Jurkat, Clone E6-1 (cell line): ENCODE data around the gene LENG1.
"Not testable (repeated sequence)": the region's sequence is repeated elsewhere in the genome, so short reads cannot be mapped to it uniquely, and the experiment has no call there.

ENCODE experiments used
- DNase-seq: peaks from one replicate; pipeline ENCODE4 v3.0.0-alpha.2; 2011; ENCODE audit warnings: low read depth, low spot score
- H3K4me3 ChIP-seq: 2 replicates; pipeline ENCODE4 v1.5.1; 2011; ENCODE audit warnings: mild to moderate bottlenecking, low read length, control low read depth, moderate library complexity

Gene LENG1

DNA sequence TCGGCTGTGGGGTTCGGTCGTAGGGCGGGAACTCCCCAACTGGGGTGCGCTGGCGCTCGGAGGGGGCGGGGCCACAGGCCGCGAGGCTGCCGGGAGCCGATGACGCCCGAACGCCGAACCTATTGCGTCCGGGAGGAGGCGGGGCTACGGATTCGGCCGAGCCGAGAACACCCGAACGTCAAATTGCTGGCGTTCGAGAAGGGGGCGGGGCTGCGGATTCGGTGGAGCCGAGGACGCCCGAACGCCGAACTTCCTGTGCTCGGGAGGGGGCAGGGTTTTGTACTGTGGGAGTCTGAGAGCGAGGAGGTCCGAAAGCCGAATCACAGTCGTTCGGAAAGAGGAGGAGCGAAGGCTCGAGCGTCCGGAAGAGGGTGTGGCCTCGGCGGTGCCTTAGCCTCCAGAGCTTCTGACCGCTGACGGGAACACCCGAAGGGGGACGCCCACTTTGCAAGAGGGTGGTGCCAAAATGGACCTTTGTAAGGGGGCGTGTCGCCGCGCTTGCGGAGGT is 31.0 kb upstream of the LENG1 start:
- peak overlapping the region; percentile 82 for H3K4me3 ChIP-seq
- DNase-seq, result peak; percentile 99

DNA sequence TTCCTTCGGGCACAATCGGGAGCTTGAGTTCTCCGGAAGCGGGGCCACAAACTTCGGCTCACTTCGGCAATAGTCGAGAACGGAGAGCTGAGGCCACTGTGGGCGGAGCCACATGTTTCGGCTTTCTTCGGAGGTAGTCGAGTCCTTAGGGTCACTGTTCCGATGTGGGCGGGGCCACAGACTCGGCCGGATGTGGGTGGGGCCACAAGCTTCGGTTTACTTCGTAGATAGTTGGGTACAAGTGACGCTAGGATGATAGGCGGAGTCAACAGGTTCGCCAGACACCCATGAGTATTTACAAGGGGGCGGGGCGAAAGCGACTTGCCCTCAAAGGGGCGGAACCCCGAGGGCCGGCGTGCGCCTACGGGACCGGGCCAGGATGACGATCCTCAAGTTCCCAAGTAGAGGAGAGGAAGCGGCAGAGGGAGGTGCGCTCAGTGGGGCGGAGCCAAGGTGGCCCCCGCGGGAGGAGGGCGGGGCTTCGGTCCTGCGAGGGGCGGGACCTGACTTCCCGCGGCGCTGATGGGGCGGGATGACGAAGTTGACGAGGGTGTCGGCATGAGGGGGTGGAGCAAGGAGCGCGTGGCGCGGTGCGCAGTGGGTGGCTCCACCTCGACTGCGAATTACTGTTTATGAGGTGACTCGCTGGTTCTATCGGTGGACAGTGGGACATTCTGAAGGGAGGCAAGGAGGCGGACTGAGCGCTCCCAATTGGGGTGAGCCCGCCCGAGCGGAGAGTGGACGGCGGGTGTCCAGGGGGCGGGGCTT is 30.4 kb upstream of the LENG1 start:
- peak; percentile 100 for DNase-seq
- H3K4me3 ChIP-seq, result peak overlapping the region; percentile 65

DNA sequence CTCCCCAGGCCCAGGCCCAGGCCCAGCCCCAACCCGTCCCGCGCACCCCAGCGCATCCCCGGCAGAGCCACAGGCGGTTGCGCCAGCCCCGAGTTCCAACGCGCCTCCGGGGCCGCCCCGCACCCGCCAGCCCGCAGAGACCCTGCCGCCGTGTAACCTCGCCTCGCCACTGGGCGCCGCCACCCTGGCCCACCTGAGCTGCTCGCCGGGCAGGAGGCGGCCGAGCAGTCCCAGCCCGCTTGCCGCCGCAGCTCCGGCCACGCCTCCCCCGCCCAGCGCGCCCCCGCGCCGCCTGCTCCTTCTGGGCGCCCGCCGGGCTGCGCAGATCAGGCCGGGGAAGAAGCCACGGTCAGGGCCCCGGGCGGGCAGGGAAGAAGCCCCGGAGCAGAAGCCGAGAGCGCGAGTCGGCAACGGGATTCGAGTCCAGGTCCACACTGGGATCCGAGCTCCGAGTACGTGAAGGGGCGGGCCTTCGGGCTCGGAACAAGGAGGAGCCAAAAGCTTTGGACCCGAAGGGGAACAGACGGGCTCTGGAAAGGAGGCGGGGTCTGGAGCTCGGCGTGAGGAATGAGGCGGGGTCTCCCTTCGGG is 29.7 kb upstream of the LENG1 start, which contains the start of gene MBOAT7:
Gene MBOAT7 (minus strand): TSS at position 436 of the 590 bp plus-strand sequence. CDS start 1,072 bp downstream, outside the sequence.
- no peak for DNase-seq
- H3K4me3 ChIP-seq, result peak within 1 kb of the TSS; percentile 65

DNA sequence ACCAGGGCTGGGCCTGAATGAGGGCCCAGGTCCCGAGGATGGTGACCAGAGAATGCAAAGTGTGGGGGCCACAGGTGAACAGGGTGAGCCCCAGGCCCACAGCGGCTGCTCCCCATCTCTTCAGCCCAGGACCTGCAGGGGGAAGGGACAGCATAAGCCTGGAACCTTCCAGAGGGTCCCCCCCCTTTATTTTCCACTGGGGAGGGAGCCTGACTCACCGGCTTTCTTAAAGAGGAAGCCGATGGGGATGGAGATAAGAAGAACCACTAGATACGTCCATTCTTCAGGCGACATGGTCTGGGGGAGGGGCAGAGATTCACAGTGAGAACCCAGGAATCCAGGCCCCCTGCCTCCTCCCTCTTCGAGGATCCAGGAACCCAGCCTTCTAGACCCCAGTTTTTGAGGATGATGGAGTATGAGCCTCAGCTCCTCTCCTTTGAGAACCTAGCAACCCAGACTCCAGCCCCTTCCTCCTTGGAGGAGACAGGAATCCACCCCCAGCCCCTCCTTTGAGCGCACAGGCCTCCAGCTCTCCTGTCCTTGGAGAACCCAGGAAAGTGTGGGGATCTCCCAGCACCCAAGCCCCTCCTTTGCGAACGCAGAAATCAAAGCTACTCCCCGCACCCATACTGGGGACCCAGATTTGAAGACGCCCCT is 28.8 kb upstream of the LENG1 start:
- DNase-seq, result peak; percentile 54
- H3K4me3 ChIP-seq, result peak overlapping the region; percentile 59

DNA sequence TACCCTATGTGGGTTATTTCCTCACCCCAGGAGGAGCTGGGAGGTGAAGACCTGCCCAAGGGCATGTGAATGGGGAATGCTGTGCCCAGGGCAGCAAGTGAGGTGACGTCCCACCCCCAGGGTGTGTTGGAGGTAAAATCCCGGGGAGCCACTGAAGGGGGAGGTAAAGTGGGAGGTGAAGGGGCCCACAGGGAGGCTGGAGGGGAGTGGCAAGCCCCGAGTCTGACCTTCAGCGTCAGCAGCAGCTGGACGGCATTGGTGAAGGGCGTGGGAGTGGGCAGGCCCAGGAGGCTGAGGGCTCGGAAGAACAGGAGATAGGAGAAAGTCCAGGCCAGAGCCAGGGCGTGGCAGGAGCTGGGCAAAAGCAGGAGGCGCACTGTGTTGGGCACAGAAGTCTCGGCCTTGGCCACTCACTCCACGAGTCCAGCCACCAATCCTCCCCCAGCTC is 27.4 kb upstream of the LENG1 start:
- H3K4me3 ChIP-seq, result no peak overlapping the region
- no peak for DNase-seq

DNA sequence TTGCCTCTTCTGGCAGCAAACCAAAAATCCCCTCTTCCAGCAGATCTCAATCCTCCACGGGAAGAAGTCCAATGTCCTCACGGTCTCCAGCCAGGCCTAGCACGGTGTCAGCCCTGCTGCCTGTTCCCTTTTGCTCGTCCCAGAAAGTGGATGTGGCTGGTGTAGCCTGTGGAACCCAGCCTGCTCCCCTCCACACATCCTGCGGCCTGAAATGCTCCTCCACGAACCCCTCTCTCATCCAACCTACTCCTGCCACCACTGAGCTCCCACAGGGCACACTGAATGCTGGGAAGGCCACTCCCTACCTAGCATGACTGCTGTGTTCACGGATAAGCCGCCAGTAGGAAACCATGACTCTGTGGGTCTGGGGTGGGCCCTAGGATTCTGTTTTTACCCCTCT is 26.8 kb upstream of the LENG1 start:
- no peak for DNase-seq
- H3K4me3 ChIP-seq, result no peak overlapping the region

DNA sequence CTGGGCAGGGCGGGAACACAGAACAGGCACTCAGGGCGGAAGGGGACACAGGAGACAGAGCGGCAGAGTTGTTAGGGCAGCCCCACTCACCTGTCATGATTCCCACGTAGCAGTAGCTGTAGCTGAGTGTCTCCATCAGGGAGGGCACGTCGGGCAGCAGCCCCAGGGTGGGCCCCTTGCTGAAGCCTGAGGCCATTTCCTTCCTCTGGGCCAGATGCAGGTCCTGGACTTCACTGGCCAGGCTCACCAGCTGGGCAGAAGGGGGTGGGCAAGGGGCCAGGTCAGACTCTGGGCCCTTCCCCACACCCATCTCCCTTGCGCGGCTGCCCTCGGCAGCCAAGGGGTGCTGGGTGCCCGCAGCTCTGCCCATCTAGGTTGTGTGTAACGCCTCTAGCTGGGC is 23.9 kb upstream of the LENG1 start:
- no peak for DNase-seq
- H3K4me3 ChIP-seq, result no peak overlapping the region

DNA sequence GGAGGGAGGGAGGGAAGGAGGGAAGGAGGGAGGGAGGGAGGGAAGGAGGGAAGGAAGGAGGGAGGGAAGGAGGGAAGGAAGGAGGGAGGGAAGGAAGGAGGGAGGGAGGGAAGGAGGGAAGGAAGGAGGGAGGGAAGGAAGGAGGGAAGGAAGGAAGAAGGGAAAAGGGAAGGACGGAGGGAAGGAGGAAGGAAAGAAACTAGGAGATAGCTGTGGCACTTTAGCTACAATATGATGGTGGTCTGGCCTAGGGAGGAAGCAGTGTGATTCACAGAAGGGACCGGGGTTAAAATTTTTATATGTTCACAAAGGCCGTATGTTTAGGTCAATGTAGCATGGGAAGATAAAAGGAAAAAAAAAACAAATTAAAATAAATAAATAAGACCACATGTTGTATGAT is 22.4 kb upstream of the LENG1 start:
- not testable (repeated sequence) for DNase-seq, H3K4me3 ChIP-seq

DNA sequence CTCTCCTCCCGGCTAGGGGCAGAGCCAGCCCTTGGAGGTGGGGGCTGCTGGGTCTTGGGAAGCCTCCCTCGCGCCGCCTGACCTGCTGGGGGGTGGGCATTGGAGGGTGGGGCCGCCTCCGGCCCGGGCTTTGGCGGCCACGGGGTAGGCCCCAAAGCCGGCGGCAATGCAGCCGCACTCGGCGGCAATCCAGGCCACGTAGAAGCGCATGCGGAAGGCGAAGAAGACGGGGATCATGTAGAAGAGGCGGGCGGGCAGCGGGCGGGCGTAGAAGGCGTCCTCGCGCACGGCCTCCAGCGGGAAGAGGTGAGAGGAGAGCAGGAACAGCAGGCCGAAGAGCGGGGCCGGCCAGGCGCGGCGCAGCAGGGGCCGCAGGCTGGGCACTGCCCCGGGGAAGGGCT is 21.2 kb upstream of the LENG1 start:
- DNase-seq, result no peak
- no peak overlapping the region for H3K4me3 ChIP-seq

DNA sequence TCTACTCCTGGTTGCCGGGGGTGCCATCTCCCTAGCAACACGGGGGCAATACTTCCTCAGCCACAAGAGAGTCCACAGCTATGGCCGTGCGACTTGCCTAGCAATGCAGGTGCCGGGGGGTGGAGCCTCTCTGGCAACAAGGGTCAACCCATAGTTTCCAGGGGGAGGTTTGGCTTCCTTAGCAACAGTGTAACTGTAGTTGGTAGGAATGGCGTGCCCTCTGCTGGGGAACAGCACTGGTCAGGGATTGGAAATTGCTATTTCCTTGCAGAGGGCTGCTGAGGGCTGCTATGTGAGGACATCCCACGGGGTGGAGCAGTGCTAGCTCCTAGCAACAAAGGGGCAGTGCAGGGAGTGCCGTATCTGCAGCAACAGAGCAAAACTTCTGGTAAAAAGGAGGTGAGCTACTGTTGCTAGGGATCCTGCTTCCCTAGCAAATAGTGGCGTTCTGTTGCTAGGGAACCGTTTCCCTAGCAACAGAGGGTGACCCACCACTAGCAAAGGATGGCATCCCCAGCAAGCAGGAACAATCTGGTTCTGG is 20.5 kb upstream of the LENG1 start:
- no peak for DNase-seq
- no peak overlapping the region for H3K4me3 ChIP-seq

DNA sequence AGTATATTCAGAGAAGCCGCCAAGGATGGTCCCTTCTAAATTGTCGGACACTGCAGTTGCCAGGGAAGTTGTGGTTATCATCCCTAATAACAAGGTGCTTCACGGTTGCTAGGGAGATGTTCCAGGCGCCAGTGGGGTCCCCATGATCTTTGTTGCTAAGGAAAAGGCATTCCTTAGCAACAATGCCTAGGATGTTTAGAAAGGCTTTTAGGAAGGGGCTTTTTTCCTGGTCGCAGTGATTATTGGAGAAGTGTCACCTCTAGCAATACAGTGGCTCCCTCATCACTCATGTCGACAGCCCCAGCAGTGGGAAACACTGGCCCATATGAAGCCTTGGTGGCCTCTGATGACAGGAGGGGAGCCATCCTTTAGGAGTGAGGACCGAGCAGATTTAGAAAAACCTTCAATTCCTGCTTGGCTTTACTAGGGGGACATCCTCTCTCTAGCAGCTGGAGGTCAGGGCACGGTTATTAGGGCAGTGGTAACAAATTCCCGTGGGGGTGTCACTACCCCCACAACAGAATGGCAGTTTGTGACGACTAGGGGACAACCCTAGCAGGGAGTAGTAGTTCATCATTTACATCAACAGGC is 19.8 kb upstream of the LENG1 start:
- no peak overlapping the region for H3K4me3 ChIP-seq
- DNase-seq, result no peak

DNA sequence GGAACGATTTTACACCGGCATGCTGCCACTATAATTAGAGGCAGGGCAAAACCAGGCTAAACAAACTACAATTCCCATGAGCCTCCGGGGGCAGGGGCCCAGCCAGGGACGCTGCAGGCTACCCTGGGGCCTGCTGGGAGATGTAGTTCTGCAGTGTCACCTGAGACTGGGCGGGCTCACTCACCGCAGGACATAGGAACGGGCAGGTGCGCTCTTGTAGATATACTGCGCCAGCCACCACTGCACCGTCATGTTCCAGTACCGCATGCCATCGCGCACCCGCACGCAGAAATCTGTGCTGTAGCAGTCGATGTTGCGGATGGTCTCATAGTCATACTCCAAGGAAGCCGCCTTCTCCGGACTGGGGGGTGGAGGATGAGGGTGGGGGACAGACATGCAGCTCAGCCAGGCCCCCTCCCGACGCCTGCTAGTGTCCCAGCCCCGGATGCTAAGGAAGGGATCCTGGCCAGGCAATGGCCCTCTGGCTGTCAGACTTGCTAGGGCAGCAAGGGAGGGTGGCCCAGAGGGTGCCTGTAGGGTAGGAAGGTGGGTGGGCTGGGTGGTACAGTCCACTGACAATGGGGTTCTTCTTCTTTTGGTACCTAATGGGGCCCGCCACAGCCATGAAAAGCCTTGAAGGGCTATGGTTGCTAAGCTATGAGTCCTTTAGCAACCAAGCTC is 19.2 kb upstream of the LENG1 start:
- no peak for DNase-seq
- H3K4me3 ChIP-seq, result no peak overlapping the region

DNA sequence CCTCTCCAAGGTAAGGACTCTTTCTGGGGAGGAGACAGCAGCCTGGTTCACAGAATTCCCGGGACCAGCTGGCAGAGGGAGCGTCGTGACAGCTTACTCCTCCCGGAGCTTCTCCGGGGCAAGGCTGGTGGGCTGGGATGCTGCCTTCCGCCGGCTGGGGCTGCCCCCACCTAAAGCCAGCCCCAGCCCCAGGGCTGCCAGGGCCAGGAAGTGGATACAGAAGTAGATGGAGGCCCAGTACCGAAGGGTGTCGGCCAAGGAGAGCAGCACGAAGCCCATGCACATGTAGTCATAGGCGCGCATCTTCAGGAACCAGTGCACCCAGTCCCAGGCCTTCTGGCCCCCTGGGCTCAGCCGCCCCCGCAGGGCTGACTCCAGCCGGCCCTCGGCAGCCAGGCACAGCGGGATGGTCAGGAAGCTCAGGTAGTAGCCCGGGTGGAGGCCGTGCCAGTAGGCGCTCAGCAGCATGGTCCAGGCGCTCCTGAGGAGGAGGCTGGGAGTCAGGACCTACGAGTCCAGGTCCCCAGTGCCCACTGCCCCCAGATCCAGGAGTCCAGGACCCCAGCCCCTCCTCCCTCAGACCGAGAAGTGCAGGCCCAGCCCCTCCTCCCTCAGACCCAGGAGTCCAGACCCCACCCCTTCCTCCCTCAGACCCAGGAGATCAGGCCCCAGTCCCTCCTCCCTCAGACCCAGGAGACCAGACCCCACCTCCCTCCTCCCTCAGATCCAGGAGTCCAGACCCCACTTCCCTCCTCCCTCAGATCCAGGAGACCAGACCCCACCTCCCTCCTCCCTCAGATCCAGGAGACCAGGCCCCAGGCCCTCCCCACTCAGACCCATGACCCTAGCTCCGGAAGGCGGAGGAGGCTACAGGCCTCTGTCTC is 14.7 kb upstream of the LENG1 start:
- no peak for DNase-seq
- no peak overlapping the region for H3K4me3 ChIP-seq

DNA sequence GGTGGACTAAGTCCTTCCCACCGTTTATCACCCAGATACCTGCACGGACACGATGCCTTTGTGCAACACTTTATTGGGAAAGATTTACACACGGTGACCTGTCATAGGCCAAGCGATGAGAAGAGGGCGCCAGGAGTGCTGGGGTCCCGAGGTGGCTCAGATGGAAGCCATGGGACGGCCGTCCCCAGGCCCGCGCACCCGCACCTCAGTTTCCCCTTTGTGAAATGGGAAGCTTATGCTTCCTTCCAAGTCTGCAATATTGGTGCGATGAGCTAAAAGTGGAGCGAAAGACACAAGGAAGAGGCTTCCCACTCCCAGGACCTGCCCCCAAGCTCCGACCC is 13.8 kb upstream of the LENG1 start:
- H3K4me3 ChIP-seq, result no peak overlapping the region
- DNase-seq, result no peak

DNA sequence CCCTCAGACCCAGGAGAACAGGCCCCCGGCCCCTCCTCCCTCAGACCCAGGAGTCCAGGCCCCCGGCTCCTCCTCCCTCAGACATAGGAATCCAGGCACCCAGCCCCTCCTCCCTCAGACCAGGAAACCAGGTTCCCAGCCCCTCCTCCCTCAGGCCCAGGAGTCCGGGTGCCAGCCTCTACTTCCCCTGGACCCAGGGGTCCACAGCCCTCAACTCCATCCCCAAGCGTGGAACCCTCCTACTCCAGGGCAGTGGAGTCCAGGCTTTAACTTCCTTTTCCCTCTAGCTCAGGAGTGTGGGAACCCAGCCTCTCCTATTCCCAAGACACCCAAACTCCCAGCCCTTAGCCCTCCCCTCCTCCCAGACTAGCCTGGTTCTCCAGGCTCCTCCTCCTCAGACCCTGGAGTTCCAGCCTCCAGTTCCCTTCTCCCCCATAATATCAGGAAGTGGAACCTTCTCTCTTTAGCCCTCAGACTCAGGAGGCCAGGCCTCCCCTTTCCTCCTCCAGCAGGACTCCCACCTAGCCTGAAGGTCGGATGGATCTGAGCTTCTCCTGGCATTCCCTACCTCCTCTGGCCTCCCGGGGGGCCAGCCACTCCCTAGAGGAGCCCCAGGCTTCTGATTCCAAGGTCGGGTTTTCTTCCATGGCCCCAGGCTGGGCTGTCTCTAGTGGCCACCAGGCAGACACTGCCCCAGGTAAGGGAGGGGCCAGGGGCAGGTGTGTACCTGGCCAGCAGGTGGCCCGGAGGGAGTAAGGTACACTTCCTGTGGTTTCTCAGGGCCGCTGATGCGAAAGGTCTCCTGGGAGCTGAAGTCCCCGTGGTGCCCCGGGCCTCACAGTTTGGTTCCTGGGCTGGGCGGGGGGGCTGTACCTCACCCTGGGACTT is 13.2 kb upstream of the LENG1 start, which contains the start of gene TMC4:
Gene TMC4 (minus strand): TSS at position 690 of the 888 bp plus-strand sequence. CDS start 43 bp downstream, at position 647.
- no peak within 1 kb of the TSS for H3K4me3 ChIP-seq
- DNase-seq, result no peak

DNA sequence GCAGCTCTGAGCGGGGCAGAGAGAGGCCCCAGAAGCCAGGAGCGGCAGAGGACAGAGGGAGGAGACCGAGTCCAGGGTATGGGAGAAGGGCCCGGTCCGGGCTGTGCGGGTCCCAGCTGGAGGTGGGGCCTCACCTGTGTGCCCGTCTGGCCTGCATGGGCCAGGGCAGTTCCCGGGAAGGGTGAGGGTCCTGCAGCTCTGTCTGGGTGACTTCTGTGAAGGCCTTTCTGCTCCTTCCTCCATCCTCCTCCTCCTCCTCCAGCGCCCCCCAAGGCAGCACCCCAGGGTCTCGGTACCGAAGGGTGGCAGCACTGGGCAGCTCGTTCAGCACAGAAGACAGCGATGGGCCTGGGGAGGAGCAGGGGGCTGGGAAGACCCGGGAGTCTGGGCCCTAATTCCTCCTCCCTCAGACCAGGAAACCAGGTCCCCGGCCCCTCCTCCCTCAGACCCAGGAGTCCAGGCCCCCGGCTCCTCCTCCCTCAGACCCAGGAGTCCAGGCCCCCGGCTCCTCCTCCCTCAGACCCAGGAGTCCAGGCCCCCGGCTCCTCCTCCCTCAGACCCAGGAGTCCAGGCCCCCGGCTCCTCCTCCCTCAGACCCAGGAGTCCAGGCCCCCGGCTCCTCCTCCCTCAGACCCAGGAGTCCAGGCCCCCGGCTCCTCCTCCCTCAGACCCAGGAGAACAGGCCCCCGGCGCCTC is 12.4 kb upstream of the LENG1 start:
- H3K4me3 ChIP-seq, DNase-seq: not testable (repeated sequence)
